ENCODE measurements around the gene GAS1.

Gene GAS1

DNA sequence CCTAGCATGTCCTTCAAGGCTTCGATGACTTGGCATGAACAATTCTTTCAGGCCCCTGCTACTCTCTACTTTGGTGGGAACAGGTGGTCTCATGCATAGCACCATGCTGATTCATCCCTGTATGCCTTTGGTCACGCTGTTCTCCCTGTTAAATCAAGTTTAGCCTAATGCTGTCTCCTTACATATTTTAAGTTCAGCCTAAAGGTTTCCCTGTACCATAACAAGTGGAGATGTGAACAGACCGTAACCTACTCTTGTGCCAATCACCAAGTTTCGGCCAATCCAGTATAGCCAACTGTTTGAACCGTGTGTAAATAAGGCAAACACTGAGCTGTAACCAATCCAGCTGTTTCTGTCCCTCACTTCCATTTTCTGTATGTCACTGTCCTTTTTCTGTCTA lies 8.0 kb downstream of the GAS1 start:
- in situ Hi-C loops (cut with HindIII; ENCODE audit: low sequenced_read_pairs), result no loop called here
- TF ChIP-seq, protein P1, sequence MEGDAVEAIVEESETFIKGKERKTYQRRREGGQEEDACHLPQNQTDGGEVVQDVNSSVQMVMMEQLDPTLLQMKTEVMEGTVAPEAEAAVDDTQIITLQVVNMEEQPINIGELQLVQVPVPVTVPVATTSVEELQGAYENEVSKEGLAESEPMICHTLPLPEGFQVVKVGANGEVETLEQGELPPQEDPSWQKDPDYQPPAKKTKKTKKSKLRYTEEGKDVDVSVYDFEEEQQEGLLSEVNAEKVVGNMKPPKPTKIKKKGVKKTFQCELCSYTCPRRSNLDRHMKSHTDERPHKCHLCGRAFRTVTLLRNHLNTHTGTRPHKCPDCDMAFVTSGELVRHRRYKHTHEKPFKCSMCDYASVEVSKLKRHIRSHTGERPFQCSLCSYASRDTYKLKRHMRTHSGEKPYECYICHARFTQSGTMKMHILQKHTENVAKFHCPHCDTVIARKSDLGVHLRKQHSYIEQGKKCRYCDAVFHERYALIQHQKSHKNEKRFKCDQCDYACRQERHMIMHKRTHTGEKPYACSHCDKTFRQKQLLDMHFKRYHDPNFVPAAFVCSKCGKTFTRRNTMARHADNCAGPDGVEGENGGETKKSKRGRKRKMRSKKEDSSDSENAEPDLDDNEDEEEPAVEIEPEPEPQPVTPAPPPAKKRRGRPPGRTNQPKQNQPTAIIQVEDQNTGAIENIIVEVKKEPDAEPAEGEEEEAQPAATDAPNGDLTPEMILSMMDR (IDR thresholded peaks at IDR 0.05; ENCODE audit: low read depth, low read length), result no peak
- no peak overlapping the region for H3K4me3 ChIP-seq (ENCODE audit: low read depth, low read length)
- no peak for DNase-seq (ENCODE audit: low read depth, low spot score)

DNA sequence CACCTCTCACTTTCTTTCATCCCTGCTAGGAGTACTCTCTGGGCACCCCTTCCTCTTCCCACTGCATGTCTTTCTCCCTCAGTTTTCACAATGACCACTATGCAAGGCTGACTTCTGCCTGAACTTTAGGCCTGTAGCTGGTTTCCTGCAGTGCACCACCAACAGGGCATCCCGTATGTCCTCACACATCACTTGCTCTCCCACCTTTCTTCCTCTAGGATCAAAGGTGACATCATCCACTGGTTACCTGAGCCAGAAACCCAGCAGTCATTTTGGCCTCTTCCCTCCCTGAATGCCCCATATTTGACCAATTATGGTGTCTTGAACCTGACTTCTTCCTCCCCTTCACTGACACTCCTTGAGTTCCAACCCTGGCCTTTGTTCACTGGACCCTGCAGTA lies 8.5 kb downstream of the GAS1 start:
- TF ChIP-seq, protein P1 (IDR thresholded peaks at IDR 0.05; ENCODE audit: low read depth, low read length), result no peak
- no peak overlapping the region for H3K4me3 ChIP-seq (ENCODE audit: low read depth, low read length)
- in situ Hi-C loops (cut with HindIII; ENCODE audit: low sequenced_read_pairs), result no loop called here
- no peak for DNase-seq (ENCODE audit: low read depth, low spot score)

DNA sequence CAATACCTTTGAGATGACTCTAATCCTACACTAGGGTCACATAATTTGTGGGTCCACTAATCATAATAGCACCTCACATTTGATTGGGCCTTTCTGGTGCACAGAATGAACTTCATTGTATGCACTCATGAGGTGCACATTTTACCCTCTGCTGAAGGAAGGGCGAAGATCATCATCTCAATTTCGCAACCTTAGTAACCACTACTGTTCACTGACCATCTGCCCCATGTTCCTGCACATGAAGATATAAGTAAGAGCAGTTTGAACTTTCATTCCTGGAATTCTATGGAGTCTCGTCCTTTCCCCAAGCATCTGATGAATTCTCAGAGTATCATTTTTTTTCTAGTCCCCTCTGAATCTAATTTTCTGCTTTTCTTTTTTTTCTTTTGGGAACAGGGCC lies 21.2 kb downstream of the GAS1 start:
- in situ Hi-C loops (cut with HindIII; ENCODE audit: low sequenced_read_pairs), result no loop called here
- TF ChIP-seq, protein P1 (IDR thresholded peaks at IDR 0.05; ENCODE audit: low read depth, low read length), result no peak
- DNase-seq (ENCODE audit: low read depth, low spot score), result no peak
- H3K4me3 ChIP-seq (ENCODE audit: low read depth, low read length), result no peak overlapping the region

DNA sequence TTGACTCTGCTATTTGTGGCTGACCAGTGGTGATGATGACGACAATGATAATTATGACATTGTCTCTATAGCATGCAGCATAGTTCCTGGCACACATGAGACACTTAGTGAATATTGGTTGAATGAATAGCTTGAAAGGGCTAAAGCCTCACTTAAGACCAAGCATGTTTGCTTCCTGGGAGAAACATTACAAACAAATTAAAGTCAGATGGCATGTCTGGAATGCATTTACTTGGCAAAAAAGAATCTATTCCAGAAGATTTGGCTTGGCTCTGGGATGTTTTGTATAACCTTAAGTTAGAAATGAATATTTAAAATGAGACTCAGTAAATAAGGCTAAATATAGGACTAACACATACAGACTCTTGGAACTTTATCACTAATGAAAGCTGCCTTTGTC lies 21.6 kb downstream of the GAS1 start:
- DNase-seq (ENCODE audit: low read depth, low spot score), result no peak

DNA sequence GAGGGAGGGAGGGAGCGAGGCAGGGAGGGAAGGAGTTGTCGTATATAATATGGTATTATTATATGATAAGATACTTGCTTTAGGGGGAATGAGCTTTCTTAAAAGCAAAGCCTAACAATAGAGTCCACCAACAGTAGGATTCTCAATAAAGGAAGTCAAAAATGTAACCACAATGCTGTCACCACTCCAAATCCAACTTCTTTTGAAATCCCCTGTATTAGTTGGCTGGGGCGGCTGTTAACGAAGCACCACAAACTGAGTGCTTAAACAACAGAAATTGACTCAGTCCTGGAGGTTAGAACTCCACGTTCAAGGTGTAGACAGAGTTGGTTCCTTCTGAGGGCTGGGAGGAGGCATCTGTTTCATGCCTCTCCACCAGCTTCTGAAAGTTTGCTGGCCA lies 23.1 kb downstream of the GAS1 start:
- no peak for DNase-seq (ENCODE audit: low read depth, low spot score)
- no peak overlapping the region for H3K4me3 ChIP-seq (ENCODE audit: low read depth, low read length)
- TF ChIP-seq, protein P1 (IDR thresholded peaks at IDR 0.05; ENCODE audit: low read depth, low read length), result no peak
- in situ Hi-C loops (cut with HindIII; ENCODE audit: low sequenced_read_pairs), result no loop called here

More for the DNA sequence above, 21.6 kb downstream of the GAS1 start:
- no peak overlapping the region for H3K4me3 ChIP-seq (ENCODE audit: low read depth, low read length)
- in situ Hi-C loops (cut with HindIII; ENCODE audit: low sequenced_read_pairs), result no loop called here
- TF ChIP-seq, protein P1 (IDR thresholded peaks at IDR 0.05; ENCODE audit: low read depth, low read length), result no peak

DNA sequence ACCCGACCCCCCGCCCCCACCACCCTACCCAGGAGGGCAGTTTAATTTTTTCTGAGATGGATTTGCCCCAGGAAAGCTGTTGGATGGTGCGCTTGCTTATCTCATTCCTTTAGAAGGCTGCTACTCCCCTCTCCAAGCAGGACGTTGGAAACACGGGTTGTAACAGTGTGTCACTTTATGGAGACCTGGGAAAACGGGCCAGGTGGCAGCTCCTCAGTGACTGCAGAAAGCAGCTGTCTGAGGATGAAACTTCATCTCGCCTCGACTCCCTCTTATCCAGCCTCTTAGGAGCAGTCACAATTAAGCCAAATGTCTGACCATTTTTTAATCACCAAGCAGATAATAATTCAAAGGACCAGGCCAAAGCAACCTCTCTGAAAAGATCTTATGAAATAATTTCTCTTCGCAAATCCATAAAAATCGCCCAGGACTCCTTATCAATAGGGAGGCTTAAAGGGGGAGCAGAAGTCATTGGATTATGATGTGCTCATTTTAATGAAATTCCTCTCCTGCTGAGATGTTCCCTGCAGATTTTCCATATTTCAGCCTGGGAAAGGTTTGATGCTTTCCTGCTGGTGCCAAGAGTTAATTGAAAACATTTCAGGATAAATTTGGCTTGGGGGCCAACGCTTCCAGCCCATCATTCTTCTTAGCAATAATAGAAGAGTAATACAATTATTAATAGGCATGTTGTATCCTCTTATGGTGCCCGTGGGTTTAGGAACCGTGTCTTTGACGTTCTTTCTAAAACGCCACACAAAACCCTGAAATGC lies 26.0 kb downstream of the GAS1 start:
- in situ Hi-C loops (cut with HindIII; ENCODE audit: low sequenced_read_pairs), result no loop called here
- TF ChIP-seq, protein P1 (IDR thresholded peaks at IDR 0.05; ENCODE audit: low read depth, low read length), result no peak
- DNase-seq (ENCODE audit: low read depth, low spot score), result no peak
- no peak overlapping the region for H3K4me3 ChIP-seq (ENCODE audit: low read depth, low read length)
